Measurements from ENCODE around the gene INPP5D. TPM values are rescaled to one million over a fixed set of nuclear protein-coding genes. Genes with fewer than 3 reads are reported as not detected.

INPP5D gene
- total and polyA plus RNA-seq, 8 donors = 3.7 to 564 (median 8.5) TPM

GRCh38 chr2:233023761-233024410 is 36.3 kb upstream of the INPP5D start:
- no peaks in the 10 kb centered on the region for H3K9me3 ChIP-seq
- WGBS, 5 donors = 88 to 94% (median 93%) methylated on average over 10 to 14 of the region's 14 CpGs
- H3K4me1 ChIP-seq = peaks cover 0 to 7% (median 0%) of the 10 kb centered on the region in 4 donors
- H3K27ac ChIP-seq = no peak overlapping the region
- no peak for DNase-seq
- TF ChIP-seq CTCF (IDR thresholded peaks at IDR 0.05) = no peak
- TF ChIP-seq POLR2A (IDR thresholded peaks at IDR 0.05) = no peak
- TF ChIP-seq EP300 (IDR thresholded peaks at IDR 0.05) = no peak
- TF ChIP-seq POLR2AphosphoS5 (IDR thresholded peaks at IDR 0.05) = no peak
- no peaks in the 10 kb centered on the region for H3K27me3 ChIP-seq
- intact Hi-C loops (cut with DNase I; ENCODE audit: low total_unique reads) = no loop called here
- no peaks in the 10 kb centered on the region for H3K36me3 ChIP-seq
- H3K4me3 ChIP-seq = no peak overlapping the region

GRCh38 chr2:233025706-233026105 is 34.4 kb upstream of the INPP5D start:
- WGBS, 5 donors = 82 to 90% (median 87%) methylated on average over 7 of the region's 7 CpGs
- Histone ChIP-seq H3K27ac (no peak overlapping the region), H3K36me3 (no peaks in the 10 kb centered on the region), H3K4me3 (no peak overlapping the region), H3K27me3 (no peaks in the 10 kb centered on the region), H3K4me1 (peaks cover 0 to 7% (median 0%) of the 10 kb centered on the region in 4 donors), H3K9me3 (no peaks in the 10 kb centered on the region)
- intact Hi-C loops (cut with DNase I; ENCODE audit: low total_unique reads) = no loop called here
- TF ChIP-seq POLR2AphosphoS5 (IDR thresholded peaks at IDR 0.05) (no peak), CTCF (IDR thresholded peaks at IDR 0.05) (no peak), EP300 (IDR thresholded peaks at IDR 0.05) (no peak), POLR2A (IDR thresholded peaks at IDR 0.05) (no peak)
- no peak for DNase-seq

- 71 to 87% (median 85%) methylated on average over 4 of the region's 4 CpGs for WGBS, 5 donors
Measured at GRCh38 chr2:233026198-233026813, 33.8 kb upstream of the INPP5D start.

GRCh38 chr2:233029321-233029720 is 30.8 kb upstream of the INPP5D start:
- Histone ChIP-seq H3K36me3 (no peaks in the 10 kb centered on the region), H3K4me1 (no peaks in the 10 kb centered on the region), H3K27me3 (no peaks in the 10 kb centered on the region), H3K4me3 (no peak overlapping the region), H3K27ac (no peak overlapping the region), H3K9me3 (no peaks in the 10 kb centered on the region)
- WGBS, 5 donors = 85 to 93% (median 87%) methylated on average over 9 of the region's 9 CpGs
- intact Hi-C loops (cut with DNase I; ENCODE audit: low total_unique reads) = no loop called here
- no peak for DNase-seq
- TF ChIP-seq POLR2AphosphoS5 (IDR thresholded peaks at IDR 0.05) (no peak), POLR2A (IDR thresholded peaks at IDR 0.05) (no peak), CTCF (IDR thresholded peaks at IDR 0.05) (no peak), EP300 (IDR thresholded peaks at IDR 0.05) (no peak)

More at GRCh38 chr2:233026198-233026813, 33.8 kb upstream of the INPP5D start:
- DNase-seq = no peak
- no peaks in the 10 kb centered on the region for H3K36me3 ChIP-seq
- H3K27me3 ChIP-seq = no peaks in the 10 kb centered on the region
- H3K4me1 ChIP-seq = peaks cover 0 to 5% (median 0%) of the 10 kb centered on the region in 4 donors
- H3K9me3 ChIP-seq = no peaks in the 10 kb centered on the region
- TF ChIP-seq POLR2A (IDR thresholded peaks at IDR 0.05) (no peak), CTCF (IDR thresholded peaks at IDR 0.05) (no peak), POLR2AphosphoS5 (IDR thresholded peaks at IDR 0.05) (no peak), EP300 (IDR thresholded peaks at IDR 0.05) (no peak)
- no peak overlapping the region for H3K27ac ChIP-seq
- no peak overlapping the region for H3K4me3 ChIP-seq
- intact Hi-C loops (cut with DNase I; ENCODE audit: low total_unique reads) = no loop called here

All from stomach (tissue), 9 donors.